VCaP (cell line): ENCODE measurements around the gene XRCC1.
A peak's percentile ranks its signal among the peaks of the same experiment; 100 is the strongest.
"Not testable (repeated sequence)": the region's sequence is repeated elsewhere in the genome, so short reads cannot be mapped to it uniquely, and the experiment has no call there.

Experiments
- H3K27ac ChIP-seq: fragments of 450-650 bp; 2 replicates; pipeline ENCODE4 v1.5.1; 2017
- CTCF ChIP-seq: fragments of 450-650 bp; conservative IDR thresholded peaks from 2 replicates; pipeline ENCODE4 v1.5.1; 2017; ENCODE audit warnings: mild to moderate bottlenecking, moderate library complexity

XRCC1 gene

GRCh38 chr19:43525836-43526771 lies 49.2 kb downstream of the XRCC1 start:
- peak overlapping the region; percentile 76; the same call in 1 of the 2 replicates for H3K27ac ChIP-seq
- TF ChIP-seq CTCF = no peak

DNA sequence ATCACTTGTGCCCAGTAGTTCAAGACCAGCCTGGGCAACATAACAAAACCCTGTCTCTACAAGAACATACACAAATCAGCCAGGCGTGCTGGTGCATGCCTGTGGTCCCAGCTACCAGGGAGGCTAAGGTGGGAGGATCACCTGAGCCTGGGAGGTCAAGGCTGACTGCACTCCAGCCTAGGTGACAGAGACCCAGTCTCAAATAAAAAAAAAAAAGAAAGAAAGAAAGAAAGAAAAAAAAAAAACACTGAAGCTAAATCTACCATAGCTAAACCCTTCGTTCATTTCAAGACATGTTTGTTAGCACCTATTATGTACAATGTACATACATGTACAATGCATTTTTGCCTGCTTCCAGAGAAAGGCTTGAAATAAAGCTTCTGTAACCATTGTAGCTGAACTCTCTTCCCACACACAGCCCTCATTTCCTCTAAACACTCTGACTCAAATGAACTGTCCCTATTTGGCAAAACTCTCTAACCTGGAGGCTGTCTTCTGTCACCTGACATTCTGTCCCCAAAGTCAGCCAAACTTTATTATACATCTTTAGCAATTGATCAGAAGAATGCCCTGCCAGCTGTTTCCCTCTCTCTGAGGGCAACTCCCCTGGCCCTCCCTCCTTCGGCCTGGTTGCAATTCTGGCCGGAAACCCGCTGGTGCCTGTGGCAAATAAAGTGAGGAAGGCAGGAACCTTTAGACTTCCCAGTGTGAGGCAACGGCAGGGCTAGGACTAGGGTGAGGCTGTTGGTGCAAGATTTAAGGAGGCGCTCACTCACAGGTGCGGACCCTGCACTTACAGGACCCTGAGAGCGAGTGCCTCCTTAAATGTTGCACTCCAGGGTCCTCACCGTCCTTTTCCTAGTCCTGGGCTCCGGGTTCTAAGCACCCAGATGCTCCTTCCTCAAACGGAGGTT lies 50.1 kb downstream of the XRCC1 start:
- TF ChIP-seq CTCF = no peak
- peak overlapping the region; percentile 76; the same call in 1 of the 2 replicates for H3K27ac ChIP-seq

- not testable (repeated sequence) for H3K27ac ChIP-seq
These were observed 51.6 kb downstream of the XRCC1 start for GRCh38 chr19:43523696-43524095.

DNA sequence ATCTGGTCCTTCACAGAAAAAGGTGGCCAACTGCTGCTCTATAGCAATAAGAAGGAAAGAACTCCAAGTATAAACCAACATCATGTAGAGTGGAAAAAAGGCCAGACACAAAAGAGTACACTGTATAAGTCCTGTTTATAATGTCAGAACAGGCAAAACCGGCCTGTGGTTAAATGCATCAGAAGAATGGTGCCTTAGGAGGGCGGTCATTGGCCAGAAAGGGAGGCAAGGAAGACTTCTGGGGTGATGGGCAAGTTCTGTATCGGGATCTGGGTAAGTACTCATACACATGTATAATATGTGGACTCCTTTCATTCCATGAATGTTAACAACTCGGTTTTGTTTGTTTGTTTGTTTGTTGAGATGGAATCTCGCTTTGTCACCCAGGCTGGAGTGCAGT lies 52.4 kb downstream of the XRCC1 start:
- no peak for TF ChIP-seq CTCF
- 0 out of 2 replicates have a peak overlapping the region, but pooled peaks have one; percentile 14 for H3K27ac ChIP-seq

DNA sequence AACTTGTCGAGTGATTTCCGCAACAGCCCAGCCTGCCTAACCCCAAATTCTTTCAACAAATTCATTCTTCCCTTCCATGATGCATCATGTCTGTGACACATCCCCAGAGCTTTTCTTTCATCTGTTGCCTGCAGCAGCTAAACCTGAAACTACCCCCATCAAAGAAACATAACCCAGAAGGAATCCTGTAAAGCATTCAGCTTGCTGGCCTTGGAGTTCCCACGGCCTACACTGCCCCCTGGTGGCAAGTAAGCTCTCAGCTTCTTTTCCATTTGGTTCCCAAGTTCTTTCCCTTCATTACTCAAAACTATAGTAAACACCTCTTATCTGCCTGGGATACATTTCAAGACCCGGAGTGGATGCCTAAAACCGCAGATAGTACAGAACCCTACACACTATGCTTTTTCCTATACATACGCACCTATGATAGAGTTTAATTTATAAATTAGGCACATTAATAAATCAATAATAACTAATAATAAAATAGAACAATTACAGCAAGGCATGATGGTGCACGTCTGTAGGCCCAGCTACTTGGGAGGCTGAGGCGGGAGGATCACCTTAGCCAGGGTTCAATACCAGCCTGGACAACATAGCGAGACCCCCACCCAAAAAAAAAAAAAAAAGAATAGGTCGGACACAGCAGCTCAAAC lies 55.8 kb downstream of the XRCC1 start:
- TF ChIP-seq CTCF = peak; percentile 93
- H3K27ac ChIP-seq = no peak overlapping the region

GRCh38 chr19:43518051-43518450 lies 57.3 kb downstream of the XRCC1 start:
- no peak for TF ChIP-seq CTCF
- no peak overlapping the region for H3K27ac ChIP-seq

DNA sequence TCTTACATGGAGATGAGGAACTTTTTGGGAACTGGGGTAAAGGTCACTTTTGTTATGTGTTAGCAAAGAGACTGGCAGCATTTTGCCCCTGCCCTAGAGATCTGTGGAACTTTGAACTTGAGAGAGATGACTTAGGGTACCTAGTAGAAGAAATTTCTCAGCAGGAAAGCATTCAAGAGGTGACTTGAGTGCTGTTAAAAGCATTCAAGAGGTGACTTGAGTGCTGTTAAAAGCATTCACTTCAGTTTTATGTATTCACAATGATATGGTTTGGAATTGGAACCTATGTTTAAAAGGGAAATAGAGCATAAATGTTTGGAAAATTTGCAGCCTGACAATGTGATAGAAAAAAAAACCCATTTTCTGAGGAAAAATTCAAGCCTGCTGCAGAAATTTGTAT lies 62.9 kb downstream of the XRCC1 start:
- H3K27ac ChIP-seq = not testable (repeated sequence)

DNA sequence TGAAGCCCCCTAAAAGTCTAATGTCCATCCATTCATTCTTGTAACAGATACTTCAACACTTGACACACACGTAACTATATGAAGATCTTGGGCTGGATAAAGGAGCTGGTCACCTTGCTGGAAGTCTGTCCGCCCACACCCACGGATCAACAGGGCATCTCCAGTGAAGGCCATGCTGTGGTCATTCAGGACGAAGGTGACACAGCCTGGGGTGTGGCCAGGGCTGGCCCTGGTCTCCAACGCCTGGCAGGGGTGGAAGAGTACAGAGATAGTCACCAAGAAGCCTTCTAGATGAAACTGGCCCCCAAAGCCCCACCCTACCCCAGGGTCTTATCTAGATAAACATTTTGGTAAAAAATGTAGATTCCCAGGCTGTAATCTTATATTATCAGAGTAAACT lies 64.0 kb downstream of the XRCC1 start:
- no peak overlapping the region for H3K27ac ChIP-seq
- no peak for TF ChIP-seq CTCF
